Thoracic aorta (tissue), 2 donors: ENCODE data around the gene ONECUT2. TPM values are rescaled to one million over a fixed set of nuclear protein-coding genes. Genes with fewer than 3 reads are reported as not detected.
A peak's percentile ranks its signal among the peaks of the same experiment; 100 is the strongest.

Experiments used
- ATAC-seq: fragments of 150-250 bp; one replicate; pipeline ENCODE4 v1.8.0; 2017; ENCODE audit warnings: low read depth; ENCODE audit not compliant: insufficient number of reproducible peaks, low FRiP score
- DNase-seq: peaks from one replicate; pipeline ENCODE4 v3.0.0-alpha.2; 2020; ENCODE audit warnings: low spot score
- H3K27ac ChIP-seq, 2 donors: fragments of 200-600 bp; sonication (generic); 1 replicate in 1 of 2; 2 replicates in 1 of 2; pipeline ENCODE4 v1.5.1; 2016; ENCODE audit warnings: mild to moderate bottlenecking in 2 of 2, moderate library complexity in 2 of 2
- H3K27me3 ChIP-seq: fragments of 200-600 bp; sonication (generic); replicated peaks from 2 replicates; pipeline ENCODE4 v1.6.0; 2016; ENCODE audit warnings: mild to moderate bottlenecking; ENCODE audit not compliant: insufficient read depth
- H3K36me3 ChIP-seq: fragments of 200-600 bp; sonication (generic); one replicate; pipeline ENCODE4 v1.5.1; 2016
- H3K4me1 ChIP-seq, 2 donors: fragments of 200-600 bp; sonication (generic); 1 replicate in 1 of 2; 2 replicates in 1 of 2; pipeline versions ENCODE4 v1.5.1 to v1.6.0; 2016; ENCODE audit warnings: low read depth in 2 of 2, mild to moderate bottlenecking in 1 of 2; ENCODE audit not compliant: control insufficient read depth in 1 of 2
- H3K4me3 ChIP-seq: fragments of 200-600 bp; sonication (generic); 2 replicates; pipeline ENCODE4 v1.5.1; 2016; ENCODE audit warnings: mild to moderate bottlenecking
- H3K9me3 ChIP-seq: fragments of 200-600 bp; sonication (generic); 2 replicates; pipeline ENCODE4 v1.5.1; 2016
- total RNA-seq, 2 donors: library from RNA; depleted of rRNA; stranded (reverse); fragments of >200 nt; gene quantifications; one replicate each; pipeline versions ENCODE4 v1.1.0 to v1.2.3, GENCODE V29; 2016
- TF ChIP-seq, protein P1 (sequence below): fragments of 200-600 bp; sonication (generic); IDR thresholded peaks from one replicate; pipeline ENCODE4 v1.5.1; 2019; ENCODE audit warnings: antibody characterized with exemption

ONECUT2 gene
- total RNA-seq, 2 donors from 2014 or later = not detected

GRCh38 chr18:57441071-57441794, 6.1 kb downstream of the ONECUT2 start:
- Histone ChIP-seq H3K27ac (no peak overlapping the region), H3K36me3 (no peaks in the 10 kb centered on the region), H3K4me3 (peak overlapping the region; percentile 3), H3K4me1 (peaks cover 10 to 43% of the 10 kb centered on the region in 2 donors), H3K27me3 (peaks cover 41% of the 10 kb centered on the region), H3K9me3 (no peaks in the 10 kb centered on the region)
- ATAC-seq (no peak), DNase-seq (no peak)
- TF ChIP-seq, protein P1, sequence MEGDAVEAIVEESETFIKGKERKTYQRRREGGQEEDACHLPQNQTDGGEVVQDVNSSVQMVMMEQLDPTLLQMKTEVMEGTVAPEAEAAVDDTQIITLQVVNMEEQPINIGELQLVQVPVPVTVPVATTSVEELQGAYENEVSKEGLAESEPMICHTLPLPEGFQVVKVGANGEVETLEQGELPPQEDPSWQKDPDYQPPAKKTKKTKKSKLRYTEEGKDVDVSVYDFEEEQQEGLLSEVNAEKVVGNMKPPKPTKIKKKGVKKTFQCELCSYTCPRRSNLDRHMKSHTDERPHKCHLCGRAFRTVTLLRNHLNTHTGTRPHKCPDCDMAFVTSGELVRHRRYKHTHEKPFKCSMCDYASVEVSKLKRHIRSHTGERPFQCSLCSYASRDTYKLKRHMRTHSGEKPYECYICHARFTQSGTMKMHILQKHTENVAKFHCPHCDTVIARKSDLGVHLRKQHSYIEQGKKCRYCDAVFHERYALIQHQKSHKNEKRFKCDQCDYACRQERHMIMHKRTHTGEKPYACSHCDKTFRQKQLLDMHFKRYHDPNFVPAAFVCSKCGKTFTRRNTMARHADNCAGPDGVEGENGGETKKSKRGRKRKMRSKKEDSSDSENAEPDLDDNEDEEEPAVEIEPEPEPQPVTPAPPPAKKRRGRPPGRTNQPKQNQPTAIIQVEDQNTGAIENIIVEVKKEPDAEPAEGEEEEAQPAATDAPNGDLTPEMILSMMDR = no peak

GRCh38 chr18:57443247-57443646, 8.1 kb downstream of the ONECUT2 start:
- peaks cover 3 to 22% of the 10 kb centered on the region in 2 donors for H3K4me1 ChIP-seq
- TF ChIP-seq, protein P1 = no peak
- no peak overlapping the region for H3K4me3 ChIP-seq
- peaks cover 25% of the 10 kb centered on the region for H3K27me3 ChIP-seq
- H3K9me3 ChIP-seq = no peaks in the 10 kb centered on the region
- no peak overlapping the region for H3K27ac ChIP-seq
- H3K36me3 ChIP-seq = no peaks in the 10 kb centered on the region
- ATAC-seq (no peak), DNase-seq (no peak)

GRCh38 chr18:57443702-57444101, 8.5 kb downstream of the ONECUT2 start:
- H3K27me3 ChIP-seq = peaks cover 20% of the 10 kb centered on the region
- no peak for ATAC-seq

GRCh38 chr18:57444301-57444759, 9.2 kb downstream of the ONECUT2 start:
- peaks cover 19% of the 10 kb centered on the region for H3K27me3 ChIP-seq
- DNase-seq = no peak
- no peaks in the 10 kb centered on the region for H3K9me3 ChIP-seq
- ATAC-seq = no peak
- H3K36me3 ChIP-seq = no peaks in the 10 kb centered on the region
- TF ChIP-seq, protein P1 = no peak
- H3K4me3 ChIP-seq = no peak overlapping the region
- peaks cover 0 to 12% of the 10 kb centered on the region in 2 donors for H3K4me1 ChIP-seq
- H3K27ac ChIP-seq = no peak overlapping the region

More at GRCh38 chr18:57443702-57444101, 8.5 kb downstream of the ONECUT2 start:
- no peak overlapping the region for H3K27ac ChIP-seq
- H3K36me3 ChIP-seq = no peaks in the 10 kb centered on the region
- H3K4me1 ChIP-seq = peaks cover 0 to 18% of the 10 kb centered on the region in 2 donors
- H3K4me3 ChIP-seq = no peak overlapping the region
- TF ChIP-seq, protein P1 = no peak
- no peak for DNase-seq
- H3K9me3 ChIP-seq = no peaks in the 10 kb centered on the region

GRCh38 chr18:57445488-57446319, 10.5 kb downstream of the ONECUT2 start:
- ATAC-seq = no peak
- H3K27me3 ChIP-seq = peaks cover 15% of the 10 kb centered on the region
- H3K4me3 ChIP-seq = no peak overlapping the region
- H3K4me1 ChIP-seq = peaks cover 0 to 5% of the 10 kb centered on the region in 2 donors
- TF ChIP-seq, protein P1 = no peak
- no peak overlapping the region for H3K27ac ChIP-seq
- H3K9me3 ChIP-seq = no peaks in the 10 kb centered on the region
- no peaks in the 10 kb centered on the region for H3K36me3 ChIP-seq
- no peak for DNase-seq
